ENCODE data around the gene PTPN12.

DNA sequence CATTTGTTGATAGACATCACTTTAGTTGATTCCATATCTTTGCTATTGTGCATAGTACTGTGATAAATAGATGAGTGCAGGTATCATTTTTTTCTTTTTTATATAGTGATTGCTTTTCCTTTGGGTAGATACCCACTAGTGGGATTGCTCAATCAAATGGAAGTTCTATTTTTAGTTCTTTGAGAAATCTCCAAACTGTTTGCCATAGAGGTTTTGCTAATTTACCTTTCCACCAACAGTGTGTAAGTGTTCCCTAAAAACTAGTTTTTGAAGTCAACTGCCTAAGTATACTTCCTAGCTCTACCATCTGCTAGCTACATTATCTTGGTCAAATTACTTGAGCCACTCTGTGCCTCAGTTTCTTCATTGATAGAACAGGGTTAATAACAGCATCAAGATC, 127.6 kb downstream of the PTPN12 start:
- no peak for TF ChIP-seq EZH2 (IDR thresholded peaks at IDR 0.05; ENCODE audit: borderline replicate concordance, insufficient read depth, low read length, poor library complexity, severe bottlenecking)
- TF ChIP-seq, protein P1, sequence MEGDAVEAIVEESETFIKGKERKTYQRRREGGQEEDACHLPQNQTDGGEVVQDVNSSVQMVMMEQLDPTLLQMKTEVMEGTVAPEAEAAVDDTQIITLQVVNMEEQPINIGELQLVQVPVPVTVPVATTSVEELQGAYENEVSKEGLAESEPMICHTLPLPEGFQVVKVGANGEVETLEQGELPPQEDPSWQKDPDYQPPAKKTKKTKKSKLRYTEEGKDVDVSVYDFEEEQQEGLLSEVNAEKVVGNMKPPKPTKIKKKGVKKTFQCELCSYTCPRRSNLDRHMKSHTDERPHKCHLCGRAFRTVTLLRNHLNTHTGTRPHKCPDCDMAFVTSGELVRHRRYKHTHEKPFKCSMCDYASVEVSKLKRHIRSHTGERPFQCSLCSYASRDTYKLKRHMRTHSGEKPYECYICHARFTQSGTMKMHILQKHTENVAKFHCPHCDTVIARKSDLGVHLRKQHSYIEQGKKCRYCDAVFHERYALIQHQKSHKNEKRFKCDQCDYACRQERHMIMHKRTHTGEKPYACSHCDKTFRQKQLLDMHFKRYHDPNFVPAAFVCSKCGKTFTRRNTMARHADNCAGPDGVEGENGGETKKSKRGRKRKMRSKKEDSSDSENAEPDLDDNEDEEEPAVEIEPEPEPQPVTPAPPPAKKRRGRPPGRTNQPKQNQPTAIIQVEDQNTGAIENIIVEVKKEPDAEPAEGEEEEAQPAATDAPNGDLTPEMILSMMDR (IDR thresholded peaks at IDR 0.05; ENCODE audit: poor library complexity, severe bottlenecking), result no peak
- TF ChIP-seq TAF1 (IDR thresholded peaks at IDR 0.05; ENCODE audit: low read depth), result no peak

Data from neural cell (in vitro differentiated cells).